ENCODE measurements around the gene OTULIN.

OTULIN gene

DNA sequence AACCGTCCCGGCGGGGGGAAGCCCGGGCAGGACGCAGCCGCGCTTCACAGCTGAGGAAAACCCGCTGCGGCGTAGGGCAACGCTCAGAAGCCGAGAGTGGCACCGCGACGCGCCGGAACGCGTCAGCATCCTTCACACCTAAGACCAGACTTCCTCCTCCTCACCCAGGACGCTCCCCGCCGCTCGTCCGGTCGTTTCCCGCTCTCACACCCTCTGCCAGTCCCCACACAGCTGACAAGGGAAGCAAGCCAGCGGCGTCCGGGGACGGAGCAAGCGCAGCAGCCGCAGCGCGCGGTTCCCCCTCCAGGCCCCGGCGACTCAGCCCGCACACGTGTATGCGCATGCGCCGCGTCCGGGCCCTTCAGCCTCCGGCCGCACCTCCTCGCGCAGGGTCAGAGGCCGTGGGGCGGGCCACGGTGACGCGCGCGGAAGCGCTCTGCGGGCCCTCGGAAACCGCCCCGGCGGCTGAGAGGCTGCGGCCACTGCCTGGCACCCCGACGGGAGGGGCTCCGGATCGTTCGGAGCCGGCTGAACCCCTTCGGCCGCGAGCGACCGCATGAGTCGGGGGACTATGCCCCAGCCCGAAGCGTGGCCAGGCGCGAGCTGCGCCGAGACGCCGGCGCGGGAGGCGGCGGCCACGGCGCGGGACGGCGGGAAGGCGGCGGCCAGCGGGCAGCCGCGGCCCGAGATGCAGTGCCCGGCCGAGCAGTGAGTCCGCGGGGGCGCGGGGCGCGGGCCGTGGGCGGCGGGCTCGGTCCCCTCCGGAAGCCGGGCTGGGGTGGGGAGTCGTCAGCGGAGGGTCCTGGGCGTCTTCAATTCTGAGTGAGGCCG lies at the start of gene OTULIN:
OTULIN (plus strand) TSS at position 449 of the 831 bp plus-strand sequence; CDS start at position 557, 108 bp downstream.
- DNase-seq (ENCODE audit: low read depth): peak; percentile 75

DNA sequence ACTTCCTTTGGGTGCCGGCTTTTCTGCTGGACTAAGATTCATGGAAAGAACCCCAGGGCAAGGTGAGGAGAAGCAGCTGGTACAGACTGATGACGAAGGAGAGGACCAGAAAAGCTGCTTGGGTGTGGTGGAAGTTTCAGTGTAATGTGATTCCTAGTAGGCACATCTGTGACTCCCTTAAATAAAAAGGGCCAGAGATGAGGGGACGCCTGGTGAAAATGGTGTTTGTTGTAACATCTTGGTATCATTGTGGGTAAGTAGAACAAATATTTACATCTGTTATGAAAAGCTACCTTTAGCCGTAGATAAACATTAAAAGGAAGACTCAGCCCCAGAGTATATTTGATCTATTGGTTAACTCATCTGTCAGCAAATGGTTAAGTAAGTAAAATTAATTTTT lies 49.2 kb upstream of the OTULIN start:
- no peak for DNase-seq (ENCODE audit: low read depth)

DNA sequence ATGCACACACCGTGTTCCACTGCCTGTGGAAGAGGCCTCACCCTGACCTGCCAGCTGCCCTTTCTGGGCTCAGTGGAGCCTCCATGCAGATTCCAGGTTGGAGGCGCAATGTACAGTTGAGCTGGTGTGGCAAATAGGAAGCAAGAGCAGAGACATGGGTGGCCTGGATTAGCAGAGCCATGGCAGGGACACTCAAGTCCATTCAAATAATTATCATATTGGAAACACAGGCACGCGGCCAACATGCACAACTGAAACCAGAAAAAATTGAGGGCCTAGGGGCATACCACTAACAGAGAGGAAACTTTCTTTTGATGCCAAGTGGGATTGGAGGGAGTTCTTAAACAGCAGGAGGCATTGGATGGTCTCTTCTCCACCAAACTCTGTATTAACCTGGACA lies 47.1 kb upstream of the OTULIN start:
- no peak for DNase-seq (ENCODE audit: low read depth)

DNA sequence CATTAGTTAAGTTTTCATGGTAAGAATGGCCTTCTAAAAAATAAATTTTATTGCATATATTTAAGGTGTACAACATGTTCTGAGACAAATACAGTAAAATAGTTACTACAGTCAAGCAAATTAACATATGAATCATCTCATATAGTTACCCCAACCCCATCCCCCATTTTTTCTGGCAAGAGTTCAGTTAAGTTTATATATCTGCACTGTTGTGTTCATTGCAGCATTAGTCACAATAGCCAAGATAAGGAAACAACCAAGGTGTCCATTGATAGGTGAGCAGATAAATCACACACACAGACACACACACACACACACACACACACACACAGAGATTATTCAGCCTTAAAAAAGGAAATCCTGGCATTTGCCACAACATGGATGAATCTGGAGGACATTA lies 37.2 kb upstream of the OTULIN start:
- DNase-seq (ENCODE audit: low read depth): no peak

DNA sequence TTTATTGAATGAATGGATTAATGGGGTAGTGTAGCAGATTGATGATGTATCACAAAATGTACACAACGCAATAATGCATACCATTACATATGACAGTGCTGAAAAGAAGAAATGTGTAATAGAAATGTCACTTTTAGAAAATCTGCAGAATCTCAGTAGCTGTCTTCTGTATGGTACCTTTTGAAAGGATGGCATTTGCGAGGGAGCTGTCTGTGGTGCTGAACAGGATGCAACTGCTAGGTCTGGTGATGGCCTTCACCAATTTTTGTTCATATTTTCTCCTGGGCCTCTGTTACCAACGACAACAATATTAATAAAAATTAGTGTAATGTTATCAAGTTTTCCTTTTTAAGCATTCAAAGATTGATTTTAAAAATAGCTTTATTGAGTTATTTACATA lies 36.2 kb upstream of the OTULIN start:
- peak; percentile 48 for DNase-seq (ENCODE audit: low read depth)

DNA sequence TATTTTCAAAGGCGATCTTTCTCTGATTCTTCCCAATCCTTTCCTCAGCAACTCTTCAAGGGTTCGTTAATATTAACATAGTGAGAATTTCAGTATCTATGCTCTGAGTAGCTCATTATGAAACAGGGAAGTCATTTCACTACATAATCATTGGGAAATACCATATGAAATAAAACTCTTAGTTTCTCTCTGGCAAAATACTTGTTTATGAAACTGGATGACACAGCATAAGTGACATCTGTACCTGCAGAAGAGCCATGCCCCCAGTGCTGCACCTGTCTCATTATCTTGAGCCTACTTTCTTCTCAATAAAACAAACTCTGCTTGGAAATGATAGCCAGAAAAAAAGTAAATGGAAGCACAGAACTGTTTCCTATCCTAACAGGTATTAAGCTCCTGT lies 33.8 kb upstream of the OTULIN start:
- DNase-seq (ENCODE audit: low read depth): no peak

DNA sequence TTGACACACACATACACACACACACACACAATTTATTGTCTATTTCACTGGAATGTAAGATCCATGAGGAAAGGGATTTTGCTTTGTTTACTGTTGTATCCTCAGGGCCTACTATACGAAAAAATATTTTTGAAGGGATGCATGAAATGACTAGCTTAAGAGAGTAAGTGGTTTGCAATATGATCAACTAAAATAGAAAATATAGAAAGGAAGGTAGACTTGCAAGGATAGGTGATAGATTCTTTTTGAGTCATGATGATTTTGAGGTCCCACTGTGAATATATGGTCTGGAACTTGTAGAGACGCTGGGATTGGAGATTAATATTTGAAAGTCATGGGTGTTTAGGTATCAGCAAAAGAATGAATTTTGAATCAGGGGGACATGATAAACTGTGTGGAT lies 28.9 kb upstream of the OTULIN start:
- DNase-seq (ENCODE audit: low read depth): no peak

DNA sequence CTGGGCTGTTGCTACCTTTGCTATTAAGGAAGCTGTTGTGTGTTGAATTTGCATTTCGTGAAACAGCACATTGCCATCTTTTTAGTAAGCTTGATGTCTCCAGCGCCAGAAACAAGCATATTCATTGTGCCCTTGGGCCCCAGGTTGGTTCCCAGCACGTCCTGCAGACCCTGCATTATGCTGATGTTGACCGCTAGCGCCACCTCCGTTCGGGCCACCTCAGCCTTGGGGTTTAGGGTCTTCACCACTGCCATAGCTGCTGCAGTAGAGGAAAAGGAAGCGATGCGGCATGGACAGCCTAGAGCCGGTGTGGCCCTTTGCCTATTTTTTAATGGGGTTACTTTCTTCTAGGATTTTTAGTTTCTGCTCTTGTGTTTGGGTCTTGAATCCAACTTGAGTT lies 23.8 kb upstream of the OTULIN start:
- DNase-seq (ENCODE audit: low read depth): no peak

DNA sequence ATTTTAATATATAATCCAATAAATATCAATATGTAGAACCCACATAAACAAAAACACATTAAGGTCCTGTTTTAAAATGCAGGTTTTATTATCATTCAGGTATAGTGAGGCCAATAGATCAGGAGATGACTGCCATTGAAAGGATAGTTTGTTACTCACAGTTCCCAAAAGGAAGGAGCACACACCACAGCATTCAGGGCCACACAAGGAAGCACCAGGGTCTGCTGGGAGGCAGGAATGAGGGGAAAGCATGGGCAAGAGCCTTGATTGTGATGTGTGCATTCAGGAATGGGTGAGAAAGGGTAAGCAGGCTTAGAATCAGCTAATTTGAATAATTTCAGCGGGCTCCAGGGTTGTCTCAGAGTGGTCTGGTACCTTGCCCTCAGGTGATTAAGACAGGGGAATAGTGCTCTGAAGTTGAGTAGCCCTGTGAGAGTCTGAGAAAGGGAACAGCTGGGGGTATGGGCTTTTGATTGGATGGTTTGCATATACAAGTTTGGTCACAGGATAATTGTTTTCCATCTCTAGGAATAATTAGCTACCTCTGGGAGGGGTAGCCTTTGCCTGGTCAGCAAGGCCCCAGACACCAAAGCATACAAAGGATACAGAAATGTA lies 19.8 kb upstream of the OTULIN start:
- DNase-seq (ENCODE audit: low read depth): no peak

DNA sequence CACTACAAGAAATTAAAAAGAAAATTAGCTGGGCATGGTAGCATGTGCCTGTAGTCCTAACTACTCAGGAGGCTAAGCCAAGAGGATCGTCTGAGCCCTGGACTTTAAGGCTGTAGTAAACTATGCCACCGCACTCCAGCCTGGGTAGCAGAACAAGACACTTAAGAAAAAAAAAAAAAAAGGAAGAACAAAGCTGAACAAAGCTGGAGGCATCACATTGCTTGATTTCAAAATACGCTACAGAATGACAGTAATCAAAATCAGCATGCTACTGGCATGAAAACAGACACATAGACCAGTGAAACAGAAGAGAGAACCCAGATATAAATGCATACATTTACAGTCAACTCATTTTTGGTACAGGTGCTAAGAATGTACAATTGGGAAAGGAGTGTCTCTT lies 14.5 kb upstream of the OTULIN start:
- DNase-seq (ENCODE audit: low read depth): no peak

DNA sequence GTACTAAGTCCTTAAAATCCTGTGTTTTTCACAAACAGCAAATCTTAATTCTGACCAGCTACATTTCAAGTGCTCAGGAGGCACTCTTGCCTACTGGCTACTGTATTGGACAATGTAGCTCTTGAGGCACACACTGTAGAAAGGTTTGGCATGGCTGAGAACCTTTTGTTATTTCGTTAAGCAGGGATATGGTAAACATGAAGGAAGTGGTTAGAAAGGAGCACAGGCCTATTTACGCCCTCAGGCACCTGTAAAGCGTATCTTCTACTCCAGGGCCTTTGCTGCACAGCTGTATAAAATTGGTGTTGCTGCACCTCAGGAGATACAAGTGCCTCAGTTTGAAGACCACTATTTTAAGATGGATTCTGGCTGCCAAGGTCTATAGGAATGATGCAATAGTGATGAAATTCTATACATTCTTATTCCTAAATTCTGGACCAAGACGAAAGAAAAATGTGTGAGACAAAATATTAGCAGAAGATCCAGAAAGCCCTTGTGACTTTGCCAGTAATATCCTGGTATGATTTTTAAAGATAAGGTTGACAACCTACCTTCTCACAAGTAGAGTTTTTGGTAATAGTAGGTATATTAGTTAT lies 9.3 kb upstream of the OTULIN start:
- no peak for DNase-seq (ENCODE audit: low read depth)

DNA sequence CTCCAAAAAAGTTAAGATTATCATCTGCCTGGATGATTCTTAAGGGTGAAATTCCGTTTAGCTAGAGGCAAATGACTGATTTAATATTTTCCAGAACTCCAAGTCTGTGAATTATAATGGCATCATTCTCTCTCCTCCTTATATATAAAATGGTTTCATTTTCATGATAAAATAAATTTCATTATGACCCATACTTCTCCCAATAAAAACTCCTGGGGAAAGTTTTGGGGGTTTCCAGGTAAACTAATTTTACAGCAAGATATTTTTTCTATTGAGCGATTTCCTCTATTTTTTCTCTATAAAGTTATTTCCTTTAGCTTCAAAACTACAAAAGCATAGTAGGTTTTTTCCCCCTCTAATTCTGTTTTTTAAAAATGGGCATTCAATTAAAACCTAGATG lies 7.6 kb upstream of the OTULIN start:
- no peak for DNase-seq (ENCODE audit: low read depth)

DNA sequence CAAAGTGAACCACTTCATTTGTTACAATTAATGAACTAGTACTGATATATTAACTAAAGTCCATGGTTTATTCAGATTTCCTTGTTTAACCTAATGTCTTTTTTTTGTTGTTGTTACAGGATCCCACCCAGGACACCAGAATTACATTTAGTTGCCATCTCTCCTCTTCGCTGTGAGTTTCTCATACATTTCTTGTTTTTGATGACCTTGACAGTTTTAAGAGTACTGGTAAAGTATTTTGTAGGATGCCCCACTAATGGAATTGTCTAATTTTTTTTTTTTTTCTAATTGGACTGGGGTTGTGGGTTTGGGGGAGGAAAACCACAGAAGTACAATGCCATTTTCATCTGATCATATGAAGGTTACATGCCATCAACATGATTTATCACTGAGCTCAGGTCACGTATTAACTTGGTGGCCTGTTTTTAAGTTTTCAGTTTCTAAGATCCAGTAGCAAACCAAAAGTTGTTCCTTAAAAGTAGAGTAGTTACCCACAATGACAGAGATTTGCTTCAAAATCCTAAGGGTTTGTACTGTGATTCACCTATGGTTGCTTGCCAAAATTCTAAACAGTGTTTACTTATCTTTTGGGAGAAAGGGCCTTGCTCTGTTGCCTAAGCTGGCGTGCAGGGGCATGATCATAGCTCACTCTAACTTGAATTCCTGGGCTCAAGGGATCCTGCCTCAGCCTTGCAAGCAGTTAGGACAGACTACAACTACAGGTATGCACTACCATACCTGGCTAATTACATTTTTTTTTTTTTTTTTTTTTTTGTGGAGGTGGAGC lies 4.5 kb upstream of the OTULIN start:
- DNase-seq (ENCODE audit: low read depth): no peak

DNA sequence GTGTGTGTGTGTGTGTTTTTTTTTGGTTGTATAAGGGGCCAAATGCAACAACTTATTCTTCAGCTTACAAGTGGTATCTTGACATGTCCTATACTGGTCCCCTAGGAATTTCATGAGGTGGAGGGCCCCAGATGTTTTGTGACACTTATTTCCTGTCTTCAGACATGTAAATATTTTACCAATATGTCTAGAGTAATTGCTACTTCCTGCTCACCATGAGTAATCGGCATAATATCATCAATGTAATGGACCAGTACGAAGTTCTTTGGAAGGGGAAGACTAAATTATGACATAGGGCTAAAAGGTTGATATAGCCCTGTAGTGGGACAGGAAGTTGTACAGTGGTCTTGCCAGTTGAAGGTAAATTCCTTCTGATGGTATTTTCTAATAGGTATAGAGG lies 3.7 kb upstream of the OTULIN start:
- no peak for DNase-seq (ENCODE audit: low read depth)

DNA sequence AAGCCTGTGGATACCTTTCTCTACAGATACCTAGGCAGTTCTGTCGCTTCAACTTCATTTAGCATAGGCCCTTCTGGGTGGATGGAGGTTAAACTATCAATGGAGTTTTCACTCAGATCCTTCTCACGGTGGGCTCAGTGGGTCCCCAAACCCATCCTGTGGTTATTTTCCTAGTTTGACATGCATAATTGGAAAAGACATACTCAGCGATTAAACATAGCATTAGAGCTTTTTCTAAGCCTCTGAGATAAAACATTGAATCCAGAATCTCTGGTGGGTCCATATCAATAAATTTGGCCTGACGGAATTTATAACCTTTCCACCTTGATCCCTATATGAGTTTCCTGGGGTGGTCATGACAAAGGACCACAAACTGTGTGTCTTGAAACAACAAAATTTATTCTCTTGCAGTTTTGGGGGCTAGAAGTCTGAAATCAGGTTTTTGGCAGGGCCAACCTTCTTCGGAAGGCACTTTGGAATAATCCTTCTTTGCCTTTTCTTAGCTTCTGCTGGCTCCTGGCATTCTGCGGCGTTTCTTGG lies 1.7 kb upstream of the OTULIN start:
- no peak for DNase-seq (ENCODE audit: low read depth)

DNA sequence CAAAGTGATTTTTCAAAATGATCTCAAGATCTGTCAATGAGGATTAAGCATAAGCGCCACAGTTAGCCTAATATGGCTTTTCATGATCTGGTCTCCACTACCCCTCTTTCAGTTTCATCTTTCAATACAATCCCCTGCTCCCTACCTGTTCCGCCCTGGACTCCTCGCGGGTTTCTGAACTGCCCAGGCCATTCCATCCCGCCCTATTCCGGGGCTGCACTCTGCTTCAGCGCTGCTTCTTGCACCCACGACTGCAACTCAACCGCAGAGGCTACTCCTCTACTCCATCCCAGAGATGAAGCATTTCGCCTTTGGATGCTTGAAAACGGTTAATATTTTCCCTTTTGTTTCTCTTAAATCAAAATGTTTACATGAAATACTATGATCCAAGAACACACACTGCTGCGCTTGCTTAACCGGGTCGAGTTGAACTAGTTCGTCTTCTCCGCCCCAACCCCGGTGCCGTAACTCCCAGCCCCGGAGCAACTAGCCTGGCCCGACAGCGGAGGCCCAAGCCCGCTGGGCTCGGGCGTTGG lies 716 bp upstream of the OTULIN start:
- DNase-seq (ENCODE audit: low read depth): no peak

DNA sequence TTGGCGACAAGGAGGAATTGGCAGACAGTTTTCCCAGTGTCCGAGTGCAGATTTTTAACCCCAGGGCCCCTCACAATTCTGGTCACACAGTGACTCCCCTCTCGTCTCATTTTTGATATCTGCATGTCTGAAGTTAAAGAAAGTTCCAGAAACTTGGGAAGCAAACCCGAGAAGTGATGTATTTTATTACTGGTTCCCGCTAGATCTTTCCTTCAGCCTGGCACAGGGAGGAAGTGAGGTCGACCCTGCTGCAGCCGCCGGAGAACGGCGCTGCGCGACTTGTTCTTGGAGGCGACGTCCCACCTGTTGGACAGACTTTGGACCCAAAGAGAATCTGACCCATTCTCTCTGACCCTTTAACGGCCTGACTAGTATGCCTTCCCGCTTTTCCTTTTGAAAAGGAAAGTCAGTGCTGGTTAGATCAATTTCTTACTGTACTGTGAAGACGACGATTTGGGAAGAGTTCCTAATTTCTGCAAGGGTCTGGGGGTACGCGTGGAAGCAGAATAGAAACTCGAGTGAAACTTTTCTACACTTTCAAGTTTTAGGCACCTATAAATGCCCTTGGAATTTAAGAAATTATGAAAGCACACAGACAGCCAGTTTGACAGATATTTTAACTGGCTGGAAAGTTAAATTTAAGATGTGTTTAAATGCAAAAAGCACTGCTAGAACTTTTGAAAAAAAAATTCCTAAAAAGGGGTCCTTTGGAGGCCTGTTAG lies 744 bp downstream of the OTULIN start:
- DNase-seq (ENCODE audit: low read depth): no peak

DNA sequence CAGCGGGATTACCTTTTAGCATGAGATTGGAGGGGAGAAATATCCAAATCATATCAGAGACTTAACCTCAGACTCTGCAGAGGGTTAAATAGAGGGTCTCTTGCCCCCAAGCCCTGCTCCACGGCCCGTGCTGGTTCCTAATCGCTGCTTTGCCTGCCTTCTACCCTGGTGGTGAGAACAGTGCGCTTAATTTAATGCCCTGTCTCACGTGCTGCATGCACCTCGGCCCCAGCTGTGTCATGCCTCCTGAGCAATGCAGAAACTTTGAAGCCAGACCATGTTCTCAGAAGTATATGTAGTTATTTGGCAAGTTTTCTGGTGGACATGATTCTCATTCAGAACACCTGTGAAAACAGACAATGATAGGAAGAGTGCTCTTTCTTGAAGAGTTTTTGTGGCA lies 1.4 kb downstream of the OTULIN start:
- DNase-seq (ENCODE audit: low read depth): peak; percentile 34

DNA sequence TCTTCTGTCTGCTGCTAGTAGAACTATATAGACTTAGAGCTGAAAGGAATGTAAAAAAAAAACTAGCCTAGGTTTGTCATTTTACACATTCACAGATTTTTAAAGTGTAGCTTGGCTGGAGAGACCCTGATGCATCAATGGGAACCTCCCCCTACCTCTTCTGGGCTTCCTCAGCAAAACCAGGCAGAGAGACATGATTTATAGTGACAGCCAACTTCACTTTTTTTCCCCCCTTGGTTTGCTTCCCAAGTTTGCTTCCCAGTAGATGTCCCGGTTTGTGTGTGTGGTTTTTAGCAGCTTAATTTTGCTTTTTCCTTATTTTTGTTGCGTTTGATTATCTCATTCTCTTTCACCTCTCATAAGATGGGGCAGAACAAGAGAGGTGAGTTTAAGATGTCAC lies 1.8 kb downstream of the OTULIN start:
- DNase-seq (ENCODE audit: low read depth): no peak

DNA sequence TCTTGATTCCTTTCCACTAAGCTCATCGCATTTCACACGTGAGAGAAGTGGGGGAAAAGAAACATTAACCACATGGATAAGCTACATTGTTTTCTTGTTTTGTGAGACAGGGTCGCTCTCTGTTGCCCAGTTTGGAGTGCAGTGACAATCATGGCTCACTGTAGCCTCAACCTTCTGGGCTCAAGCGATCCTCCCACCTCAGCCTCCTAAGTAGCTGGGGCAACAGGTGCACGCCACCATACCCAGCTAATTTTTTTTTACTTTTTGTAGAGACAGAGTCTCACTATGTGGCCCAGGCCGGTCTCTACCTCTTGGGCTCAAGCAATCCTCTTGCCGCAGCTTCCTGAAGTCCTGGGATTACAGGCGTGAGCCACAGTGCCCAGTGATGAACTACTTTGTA lies 2.8 kb downstream of the OTULIN start:
- no peak for DNase-seq (ENCODE audit: low read depth)

DNA sequence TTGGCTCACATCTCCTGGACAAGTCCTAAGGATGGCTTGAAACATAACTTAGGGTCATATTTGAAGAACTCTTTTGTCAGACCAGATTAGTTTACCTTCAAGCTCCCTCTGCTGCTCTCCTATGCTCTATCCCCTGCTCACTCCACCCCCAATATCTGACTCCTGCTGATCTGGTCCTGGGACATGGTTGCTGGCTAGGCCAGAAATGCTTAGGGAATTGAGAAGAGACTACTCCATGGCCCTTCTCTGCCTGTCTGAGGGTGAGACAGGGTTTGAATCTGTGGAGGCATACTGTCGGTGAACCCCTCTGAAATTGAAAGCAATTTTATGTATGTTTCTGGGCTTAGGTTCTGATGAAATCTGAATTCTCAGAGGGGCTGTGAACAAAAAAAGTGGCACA lies 3.3 kb downstream of the OTULIN start:
- DNase-seq (ENCODE audit: low read depth): no peak

All from activated T-cell treated with anti-CD3 and anti-CD28 coated beads for 1 hour (primary cell).